ENCODE measurements around the gene CNOT9.

The CNOT9 gene

GRCh38 chr2:218638372-218638771 lies 69.7 kb downstream of the CNOT9 start:
- Histone ChIP-seq H3K36me3 (ENCODE audit: control insufficient read depth, insufficient read depth, low read length) (peaks cover 44% of the 10 kb centered on the region), H3K4me3 (replicated peaks; ENCODE audit: low read depth, low read length) (no peak overlapping the region), H3K27me3 (replicated peaks; ENCODE audit: control insufficient read depth, insufficient read depth, low read length) (no peaks in the 10 kb centered on the region)
- TF ChIP-seq CTCF (IDR thresholded peaks at IDR 0.05; ENCODE audit: insufficient read depth, low read length, poor library complexity, severe bottlenecking): no peak
- DNase-seq (ENCODE audit: extremely low read depth, insufficient read length): no peak

- TF ChIP-seq CTCF (IDR thresholded peaks at IDR 0.05; ENCODE audit: insufficient read depth, low read length, poor library complexity, severe bottlenecking): no peak
- H3K27me3 ChIP-seq (replicated peaks; ENCODE audit: control insufficient read depth, insufficient read depth, low read length): no peaks in the 10 kb centered on the region
- peaks cover 58% of the 10 kb centered on the region for H3K36me3 ChIP-seq (ENCODE audit: control insufficient read depth, insufficient read depth, low read length)
- no peak overlapping the region for H3K4me3 ChIP-seq (replicated peaks; ENCODE audit: low read depth, low read length)
- no peak for DNase-seq (ENCODE audit: extremely low read depth, insufficient read length)
These were observed 73.5 kb downstream of the CNOT9 start for GRCh38 chr2:218642121-218642656.

GRCh38 chr2:218642786-218643185 lies 74.1 kb downstream of the CNOT9 start:
- no peak for DNase-seq (ENCODE audit: extremely low read depth, insufficient read length)
- no peak for TF ChIP-seq CTCF (IDR thresholded peaks at IDR 0.05; ENCODE audit: insufficient read depth, low read length, poor library complexity, severe bottlenecking)
- Histone ChIP-seq H3K27me3 (replicated peaks; ENCODE audit: control insufficient read depth, insufficient read depth, low read length) (no peaks in the 10 kb centered on the region), H3K36me3 (ENCODE audit: control insufficient read depth, insufficient read depth, low read length) (peaks cover 61% of the 10 kb centered on the region), H3K4me3 (replicated peaks; ENCODE audit: low read depth, low read length) (no peak overlapping the region)

- Histone ChIP-seq H3K36me3 (ENCODE audit: control insufficient read depth, insufficient read depth, low read length) (peaks cover 58% of the 10 kb centered on the region), H3K27me3 (replicated peaks; ENCODE audit: control insufficient read depth, insufficient read depth, low read length) (no peaks in the 10 kb centered on the region), H3K4me3 (replicated peaks; ENCODE audit: low read depth, low read length) (no peak overlapping the region)
- no peak for DNase-seq (ENCODE audit: extremely low read depth, insufficient read length)
- no peak for TF ChIP-seq CTCF (IDR thresholded peaks at IDR 0.05; ENCODE audit: insufficient read depth, low read length, poor library complexity, severe bottlenecking)
These were observed 75.2 kb downstream of the CNOT9 start for GRCh38 chr2:218643751-218644310.

GRCh38 chr2:218644721-218645120 lies 76.1 kb downstream of the CNOT9 start:
- peaks cover 66% of the 10 kb centered on the region for H3K36me3 ChIP-seq (ENCODE audit: control insufficient read depth, insufficient read depth, low read length)
- no peaks in the 10 kb centered on the region for H3K27me3 ChIP-seq (replicated peaks; ENCODE audit: control insufficient read depth, insufficient read depth, low read length)
- no peak for DNase-seq (ENCODE audit: extremely low read depth, insufficient read length)
- no peak for TF ChIP-seq CTCF (IDR thresholded peaks at IDR 0.05; ENCODE audit: insufficient read depth, low read length, poor library complexity, severe bottlenecking)
- no peak overlapping the region for H3K4me3 ChIP-seq (replicated peaks; ENCODE audit: low read depth, low read length)

- Histone ChIP-seq H3K27me3 (replicated peaks; ENCODE audit: control insufficient read depth, insufficient read depth, low read length) (no peaks in the 10 kb centered on the region), H3K36me3 (ENCODE audit: control insufficient read depth, insufficient read depth, low read length) (peaks cover 66% of the 10 kb centered on the region), H3K4me3 (replicated peaks; ENCODE audit: low read depth, low read length) (no peak overlapping the region)
- TF ChIP-seq CTCF (IDR thresholded peaks at IDR 0.05; ENCODE audit: insufficient read depth, low read length, poor library complexity, severe bottlenecking): no peak
- DNase-seq (ENCODE audit: extremely low read depth, insufficient read length): no peak
These were observed 76.5 kb downstream of the CNOT9 start for GRCh38 chr2:218645126-218645525.
